ENCODE results near the gene SYT1.

SYT1 gene

DNA sequence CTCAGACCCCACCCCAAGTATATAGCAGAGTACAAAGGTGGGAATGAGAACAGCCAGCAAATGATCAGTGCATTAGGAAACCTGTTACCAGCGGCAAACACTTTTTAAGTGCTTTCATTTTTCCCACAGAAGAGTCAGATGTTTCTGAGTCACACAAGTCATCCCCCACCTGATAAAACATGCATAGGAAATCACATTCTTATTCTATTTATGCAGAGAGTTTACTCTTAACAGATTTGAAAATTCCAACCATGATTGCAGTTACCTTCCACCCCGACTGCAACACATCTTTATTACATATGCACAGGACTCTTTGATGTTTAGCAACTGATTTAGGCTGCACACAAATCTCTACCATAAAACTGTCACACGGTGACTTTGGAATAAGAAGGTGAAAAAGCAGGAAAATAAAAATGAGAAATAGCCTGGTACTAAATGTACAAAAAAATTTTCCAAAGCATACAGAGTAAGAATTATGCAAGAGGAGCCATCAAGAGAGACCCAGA, 589.8 kb downstream of the SYT1 start:
- no peak for DNase-seq

DNA sequence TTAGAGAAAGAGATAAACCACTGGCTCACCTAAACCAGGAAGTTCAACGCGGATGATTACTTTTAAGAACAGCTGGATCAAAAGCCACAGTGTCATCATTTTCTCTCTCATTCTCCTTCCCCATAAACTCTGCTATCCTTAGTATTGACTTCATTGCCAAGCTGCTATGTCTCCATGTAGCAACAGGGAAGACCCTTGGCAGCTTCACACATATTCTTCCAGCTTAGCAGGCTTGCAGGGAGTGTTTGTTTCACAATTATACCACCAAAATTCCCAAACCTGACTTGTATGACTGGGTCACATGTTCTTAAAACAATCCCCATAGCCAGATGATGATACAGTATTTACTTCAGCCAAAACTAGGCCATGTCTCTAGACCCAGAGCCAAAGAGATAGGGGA, 590.7 kb downstream of the SYT1 start:
- DNase-seq: no peak

DNA sequence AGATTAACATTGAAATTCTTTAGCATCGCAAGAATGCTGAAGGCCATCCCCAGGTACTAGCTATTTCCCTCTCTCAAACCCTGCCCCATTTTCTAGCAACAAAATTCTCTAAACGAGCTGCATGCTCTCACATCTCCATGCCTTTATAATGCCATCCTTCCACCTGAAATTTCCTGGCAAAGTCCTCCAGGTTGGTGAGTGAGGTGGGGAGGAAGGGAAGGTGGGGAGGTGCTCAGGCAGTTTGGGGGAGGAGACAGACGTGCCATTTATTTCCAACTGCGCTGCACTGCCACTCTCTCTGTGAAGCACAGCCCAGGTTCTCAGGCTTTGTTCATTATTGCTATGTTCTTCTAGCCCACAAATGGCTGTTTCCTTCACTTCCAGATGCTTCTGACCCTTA, 617.7 kb downstream of the SYT1 start:
- DNase-seq: no peak

DNA sequence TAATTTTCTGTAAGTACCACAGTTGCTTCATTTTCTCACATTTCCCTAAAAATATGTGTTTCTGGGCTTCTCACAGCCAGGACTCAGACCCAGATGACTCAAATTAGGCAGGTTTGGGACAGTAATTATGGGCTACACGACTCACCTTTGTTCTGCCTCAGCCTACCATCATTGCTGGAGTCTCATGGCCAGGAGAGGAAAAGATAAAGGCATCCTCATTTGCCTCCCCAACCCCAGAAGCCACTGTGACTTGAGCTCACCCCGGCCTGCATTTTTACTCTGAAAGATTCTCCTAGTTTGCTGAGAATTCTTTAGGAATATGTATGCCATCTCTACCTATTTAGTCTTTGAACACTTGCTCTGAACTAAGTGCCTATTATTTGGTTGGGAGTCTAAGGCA, 618.3 kb downstream of the SYT1 start:
- no peak for DNase-seq

DNA sequence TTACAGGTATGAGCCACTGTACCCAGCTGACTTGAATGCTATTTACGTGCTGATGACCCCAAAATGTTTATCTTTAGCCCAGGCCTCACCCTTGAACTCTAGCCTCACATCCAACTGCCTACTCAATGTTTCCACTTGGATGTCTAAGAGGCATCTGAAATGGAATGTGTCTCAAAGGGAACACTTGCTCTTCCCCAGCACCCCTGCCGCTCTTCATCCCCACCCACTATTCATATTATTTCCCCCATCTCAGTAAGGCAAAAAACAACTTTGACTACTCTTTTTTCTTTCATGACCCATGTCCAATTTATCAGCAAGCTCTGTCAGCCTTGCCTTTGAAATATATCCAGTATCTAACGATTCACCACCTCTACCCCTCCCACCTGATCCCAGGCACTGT, 621.6 kb downstream of the SYT1 start:
- no peak for DNase-seq

DNA sequence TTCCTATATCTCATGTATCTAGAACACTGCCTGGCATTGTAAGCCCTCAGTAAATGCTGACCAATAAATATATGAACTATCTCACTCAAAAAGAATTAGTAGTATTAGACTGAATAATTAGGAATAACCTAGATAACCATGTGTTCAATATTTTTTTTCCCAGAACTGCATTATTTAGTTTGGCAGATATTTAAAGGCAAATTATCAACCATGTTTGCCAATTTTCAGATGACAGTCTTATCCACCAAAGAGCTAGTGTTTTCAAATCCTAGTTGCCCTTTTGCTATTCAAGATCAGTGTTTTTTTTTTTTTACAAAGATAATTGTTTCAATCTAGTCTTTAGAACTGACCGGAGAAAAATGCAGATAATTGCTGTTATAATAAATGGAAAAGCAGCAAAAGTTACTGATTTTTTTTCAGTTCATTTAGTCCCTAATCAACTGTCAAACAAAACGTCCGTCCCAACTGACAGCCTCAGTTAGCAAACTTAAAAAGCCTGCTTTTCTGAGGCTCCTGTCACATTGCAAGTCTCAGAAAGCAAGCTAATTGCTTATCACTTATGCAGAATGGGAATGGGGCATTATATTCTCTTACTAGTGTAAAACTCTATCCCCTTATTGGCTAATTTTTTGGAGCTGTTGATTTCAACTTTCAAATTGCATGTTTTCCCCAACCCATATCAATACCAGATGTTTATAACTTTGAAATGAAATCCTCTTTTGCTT, 623.0 kb downstream of the SYT1 start:
- DNase-seq: no peak

Data from NCI-H2029 (cell line).